ENCODE measurements around the gene OR2A14. TPM values are rescaled to one million over a fixed set of nuclear protein-coding genes. Genes with fewer than 3 reads are reported as not detected.

The OR2A14 gene
- polyA plus RNA-seq = not detected

- Histone ChIP-seq H3K27ac (ENCODE audit: low read depth in 2 of 2, low read length in 1 of 2) (no peak within 1 kb of the TSS), H3K4me3 (ENCODE audit: low read depth in 1 of 2, low read length in 2 of 2) (no peak within 1 kb of the TSS)
Observed at GRCh38 chr7:144122876-144123275, at the start of gene OR2A14. TSS of gene OR2A14 (plus strand) at chr7:144123176. CDS start at chr7:144129113, 5,937 bp downstream.

GRCh38 chr7:144074374-144074773 lies 48.6 kb upstream of the OR2A14 start:
- Histone ChIP-seq H3K27me3 (ENCODE audit: control insufficient read depth in 1 of 2, insufficient read depth in 2 of 2, low read length in 2 of 2) (no peaks in the 10 kb centered on the region), H3K9me3 (ENCODE audit: control insufficient read depth in 2 of 2, insufficient read depth in 1 of 2, low read depth in 1 of 2, low read length in 1 of 2) (no peaks in the 10 kb centered on the region), H3K27ac (ENCODE audit: low read depth in 2 of 2, low read length in 1 of 2) (no peak overlapping the region), H3K4me1 (ENCODE audit: control insufficient read depth in 2 of 2, insufficient read depth in 2 of 2, low read length in 1 of 2) (no peaks in the 10 kb centered on the region), H3K36me3 (ENCODE audit: control insufficient read depth in 2 of 2, insufficient read depth in 2 of 2, low read length in 1 of 2) (no peaks in the 10 kb centered on the region), H3K4me3 (ENCODE audit: low read depth in 1 of 2, low read length in 2 of 2) (no peak overlapping the region)
- WGBS, 2 donors = 91 to 93% methylated on average over 8 of the region's 8 CpGs

More at GRCh38 chr7:144122876-144123275, at the start of gene OR2A14:
- Histone ChIP-seq H3K4me1 (ENCODE audit: control insufficient read depth in 2 of 2, insufficient read depth in 2 of 2, low read length in 1 of 2) (no peaks in the 10 kb centered on the region), H3K9me3 (ENCODE audit: control insufficient read depth in 2 of 2, insufficient read depth in 1 of 2, low read depth in 1 of 2, low read length in 1 of 2) (no peaks in the 10 kb centered on the region), H3K36me3 (ENCODE audit: control insufficient read depth in 2 of 2, insufficient read depth in 2 of 2, low read length in 1 of 2) (no peaks in the 10 kb centered on the region), H3K27me3 (ENCODE audit: control insufficient read depth in 1 of 2, insufficient read depth in 2 of 2, low read length in 2 of 2) (no peaks in the 10 kb centered on the region)
- WGBS, 2 donors = 81 to 95% methylated on average over 1 of the region's 1 CpG

- Histone ChIP-seq H3K36me3 (ENCODE audit: control insufficient read depth in 2 of 2, insufficient read depth in 2 of 2, low read length in 1 of 2) (no peaks in the 10 kb centered on the region), H3K27me3 (ENCODE audit: control insufficient read depth in 1 of 2, insufficient read depth in 2 of 2, low read length in 2 of 2) (no peaks in the 10 kb centered on the region), H3K4me3 (ENCODE audit: low read depth in 1 of 2, low read length in 2 of 2) (no peak within 1 kb of the TSS), H3K4me1 (ENCODE audit: control insufficient read depth in 2 of 2, insufficient read depth in 2 of 2, low read length in 1 of 2) (no peaks in the 10 kb centered on the region), H3K27ac (ENCODE audit: low read depth in 2 of 2, low read length in 1 of 2) (no peak within 1 kb of the TSS), H3K9me3 (ENCODE audit: control insufficient read depth in 2 of 2, insufficient read depth in 1 of 2, low read depth in 1 of 2, low read length in 1 of 2) (no peaks in the 10 kb centered on the region)
- 80 to 90% methylated on average over 2 of the region's 2 CpGs for WGBS, 2 donors
Observed at GRCh38 chr7:144085978-144086377, 37.0 kb upstream of the OR2A14 start, which contains the start of gene OR2A12. TSS of gene OR2A12 (plus strand) at chr7:144086278. CDS start at chr7:144095108, 8,830 bp downstream.

GRCh38 chr7:144086730-144087129 lies 36.2 kb upstream of the OR2A14 start:
- Histone ChIP-seq H3K27me3 (ENCODE audit: control insufficient read depth in 1 of 2, insufficient read depth in 2 of 2, low read length in 2 of 2) (no peaks in the 10 kb centered on the region), H3K4me3 (ENCODE audit: low read depth in 1 of 2, low read length in 2 of 2) (no peak overlapping the region), H3K36me3 (ENCODE audit: control insufficient read depth in 2 of 2, insufficient read depth in 2 of 2, low read length in 1 of 2) (no peaks in the 10 kb centered on the region), H3K4me1 (ENCODE audit: control insufficient read depth in 2 of 2, insufficient read depth in 2 of 2, low read length in 1 of 2) (no peaks in the 10 kb centered on the region), H3K27ac (ENCODE audit: low read depth in 2 of 2, low read length in 1 of 2) (no peak overlapping the region), H3K9me3 (ENCODE audit: control insufficient read depth in 2 of 2, insufficient read depth in 1 of 2, low read depth in 1 of 2, low read length in 1 of 2) (no peaks in the 10 kb centered on the region)
- WGBS, 2 donors = 64 to 65% methylated on average over 4 of the region's 4 CpGs

GRCh38 chr7:144087230-144087629 lies 35.7 kb upstream of the OR2A14 start:
- no peak overlapping the region for H3K27ac ChIP-seq (ENCODE audit: low read depth in 2 of 2, low read length in 1 of 2)
- no peaks in the 10 kb centered on the region for H3K4me1 ChIP-seq (ENCODE audit: control insufficient read depth in 2 of 2, insufficient read depth in 2 of 2, low read length in 1 of 2)
- no peaks in the 10 kb centered on the region for H3K27me3 ChIP-seq (ENCODE audit: control insufficient read depth in 1 of 2, insufficient read depth in 2 of 2, low read length in 2 of 2)
- 72 to 75% methylated on average over 1 of the region's 1 CpG for WGBS, 2 donors
- H3K36me3 ChIP-seq (ENCODE audit: control insufficient read depth in 2 of 2, insufficient read depth in 2 of 2, low read length in 1 of 2) = no peaks in the 10 kb centered on the region
- H3K4me3 ChIP-seq (ENCODE audit: low read depth in 1 of 2, low read length in 2 of 2) = no peak overlapping the region
- H3K9me3 ChIP-seq (ENCODE audit: control insufficient read depth in 2 of 2, insufficient read depth in 1 of 2, low read depth in 1 of 2, low read length in 1 of 2) = no peaks in the 10 kb centered on the region

GRCh38 chr7:144090667-144091066 lies 32.3 kb upstream of the OR2A14 start:
- Histone ChIP-seq H3K9me3 (ENCODE audit: control insufficient read depth in 2 of 2, insufficient read depth in 1 of 2, low read depth in 1 of 2, low read length in 1 of 2) (no peaks in the 10 kb centered on the region), H3K36me3 (ENCODE audit: control insufficient read depth in 2 of 2, insufficient read depth in 2 of 2, low read length in 1 of 2) (no peaks in the 10 kb centered on the region), H3K4me1 (ENCODE audit: control insufficient read depth in 2 of 2, insufficient read depth in 2 of 2, low read length in 1 of 2) (no peaks in the 10 kb centered on the region), H3K4me3 (ENCODE audit: low read depth in 1 of 2, low read length in 2 of 2) (no peak overlapping the region), H3K27ac (ENCODE audit: low read depth in 2 of 2, low read length in 1 of 2) (no peak overlapping the region), H3K27me3 (ENCODE audit: control insufficient read depth in 1 of 2, insufficient read depth in 2 of 2, low read length in 2 of 2) (no peaks in the 10 kb centered on the region)
- 85 to 86% methylated on average over 3 of the region's 3 CpGs for WGBS, 2 donors

GRCh38 chr7:144098776-144099175 lies 24.2 kb upstream of the OR2A14 start:
- no peak overlapping the region for H3K27ac ChIP-seq (ENCODE audit: low read depth in 2 of 2, low read length in 1 of 2)

GRCh38 chr7:144100607-144101006 lies 22.4 kb upstream of the OR2A14 start:
- Histone ChIP-seq H3K36me3 (ENCODE audit: control insufficient read depth in 2 of 2, insufficient read depth in 2 of 2, low read length in 1 of 2) (no peaks in the 10 kb centered on the region), H3K4me1 (ENCODE audit: control insufficient read depth in 2 of 2, insufficient read depth in 2 of 2, low read length in 1 of 2) (no peaks in the 10 kb centered on the region), H3K27me3 (ENCODE audit: control insufficient read depth in 1 of 2, insufficient read depth in 2 of 2, low read length in 2 of 2) (no peaks in the 10 kb centered on the region), H3K4me3 (ENCODE audit: low read depth in 1 of 2, low read length in 2 of 2) (no peak overlapping the region), H3K9me3 (ENCODE audit: control insufficient read depth in 2 of 2, insufficient read depth in 1 of 2, low read depth in 1 of 2, low read length in 1 of 2) (no peaks in the 10 kb centered on the region), H3K27ac (ENCODE audit: low read depth in 2 of 2, low read length in 1 of 2) (no peak overlapping the region)
- WGBS, 2 donors = 52 to 56% methylated on average over 3 of the region's 3 CpGs

More at GRCh38 chr7:144098776-144099175, 24.2 kb upstream of the OR2A14 start:
- Histone ChIP-seq H3K36me3 (ENCODE audit: control insufficient read depth in 2 of 2, insufficient read depth in 2 of 2, low read length in 1 of 2) (no peaks in the 10 kb centered on the region), H3K4me1 (ENCODE audit: control insufficient read depth in 2 of 2, insufficient read depth in 2 of 2, low read length in 1 of 2) (no peaks in the 10 kb centered on the region), H3K9me3 (ENCODE audit: control insufficient read depth in 2 of 2, insufficient read depth in 1 of 2, low read depth in 1 of 2, low read length in 1 of 2) (no peaks in the 10 kb centered on the region), H3K27me3 (ENCODE audit: control insufficient read depth in 1 of 2, insufficient read depth in 2 of 2, low read length in 2 of 2) (no peaks in the 10 kb centered on the region), H3K4me3 (ENCODE audit: low read depth in 1 of 2, low read length in 2 of 2) (no peak overlapping the region)

GRCh38 chr7:144102041-144102440 lies 20.9 kb upstream of the OR2A14 start:
- H3K36me3 ChIP-seq (ENCODE audit: control insufficient read depth in 2 of 2, insufficient read depth in 2 of 2, low read length in 1 of 2) = no peaks in the 10 kb centered on the region
- no peak overlapping the region for H3K4me3 ChIP-seq (ENCODE audit: low read depth in 1 of 2, low read length in 2 of 2)
- no peaks in the 10 kb centered on the region for H3K9me3 ChIP-seq (ENCODE audit: control insufficient read depth in 2 of 2, insufficient read depth in 1 of 2, low read depth in 1 of 2, low read length in 1 of 2)
- H3K4me1 ChIP-seq (ENCODE audit: control insufficient read depth in 2 of 2, insufficient read depth in 2 of 2, low read length in 1 of 2) = no peaks in the 10 kb centered on the region
- no peak overlapping the region for H3K27ac ChIP-seq (ENCODE audit: low read depth in 2 of 2, low read length in 1 of 2)
- H3K27me3 ChIP-seq (ENCODE audit: control insufficient read depth in 1 of 2, insufficient read depth in 2 of 2, low read length in 2 of 2) = no peaks in the 10 kb centered on the region

GRCh38 chr7:144105211-144105610 lies 17.8 kb upstream of the OR2A14 start:
- H3K27ac ChIP-seq (ENCODE audit: low read depth in 2 of 2, low read length in 1 of 2) = no peak overlapping the region
- H3K9me3 ChIP-seq (ENCODE audit: control insufficient read depth in 2 of 2, insufficient read depth in 1 of 2, low read depth in 1 of 2, low read length in 1 of 2) = no peaks in the 10 kb centered on the region
- H3K27me3 ChIP-seq (ENCODE audit: control insufficient read depth in 1 of 2, insufficient read depth in 2 of 2, low read length in 2 of 2) = no peaks in the 10 kb centered on the region
- H3K36me3 ChIP-seq (ENCODE audit: control insufficient read depth in 2 of 2, insufficient read depth in 2 of 2, low read length in 1 of 2) = no peaks in the 10 kb centered on the region
- H3K4me1 ChIP-seq (ENCODE audit: control insufficient read depth in 2 of 2, insufficient read depth in 2 of 2, low read length in 1 of 2) = no peaks in the 10 kb centered on the region
- no peak overlapping the region for H3K4me3 ChIP-seq (ENCODE audit: low read depth in 1 of 2, low read length in 2 of 2)
